Prostate gland (tissue), 2 donors: ENCODE data around the gene CEP131.

Source experiments
- POLR2A ChIP-seq: fragments of 450-650 bp; IDR thresholded peaks from one replicate; pipeline ENCODE4 v1.6.1; 2016; ENCODE audit warnings: antibody characterized with exemption, mild to moderate bottlenecking
- POLR2AphosphoS5 ChIP-seq: sonication (generic); formaldehyde crosslinking; IDR thresholded peaks from one replicate; pipeline ENCODE4 v1.6.1; 2017; ENCODE audit warnings: antibody characterized with exemption
- TF ChIP-seq, protein P1 (sequence below), 4 experiments: fragments of 200-600 bp in 2 of 4; fragments of 450-650 bp in 2 of 4; sonication (generic) in 2 of 4; IDR thresholded peaks; 1 replicate in 3 of 4; 2 replicates in 1 of 4; pipeline ENCODE4 v1.5.1; 2016 to 2019; ENCODE audit warnings: antibody characterized with exemption in 4 of 4, mild to moderate bottlenecking in 2 of 4, moderate library complexity in 2 of 4

DNA sequence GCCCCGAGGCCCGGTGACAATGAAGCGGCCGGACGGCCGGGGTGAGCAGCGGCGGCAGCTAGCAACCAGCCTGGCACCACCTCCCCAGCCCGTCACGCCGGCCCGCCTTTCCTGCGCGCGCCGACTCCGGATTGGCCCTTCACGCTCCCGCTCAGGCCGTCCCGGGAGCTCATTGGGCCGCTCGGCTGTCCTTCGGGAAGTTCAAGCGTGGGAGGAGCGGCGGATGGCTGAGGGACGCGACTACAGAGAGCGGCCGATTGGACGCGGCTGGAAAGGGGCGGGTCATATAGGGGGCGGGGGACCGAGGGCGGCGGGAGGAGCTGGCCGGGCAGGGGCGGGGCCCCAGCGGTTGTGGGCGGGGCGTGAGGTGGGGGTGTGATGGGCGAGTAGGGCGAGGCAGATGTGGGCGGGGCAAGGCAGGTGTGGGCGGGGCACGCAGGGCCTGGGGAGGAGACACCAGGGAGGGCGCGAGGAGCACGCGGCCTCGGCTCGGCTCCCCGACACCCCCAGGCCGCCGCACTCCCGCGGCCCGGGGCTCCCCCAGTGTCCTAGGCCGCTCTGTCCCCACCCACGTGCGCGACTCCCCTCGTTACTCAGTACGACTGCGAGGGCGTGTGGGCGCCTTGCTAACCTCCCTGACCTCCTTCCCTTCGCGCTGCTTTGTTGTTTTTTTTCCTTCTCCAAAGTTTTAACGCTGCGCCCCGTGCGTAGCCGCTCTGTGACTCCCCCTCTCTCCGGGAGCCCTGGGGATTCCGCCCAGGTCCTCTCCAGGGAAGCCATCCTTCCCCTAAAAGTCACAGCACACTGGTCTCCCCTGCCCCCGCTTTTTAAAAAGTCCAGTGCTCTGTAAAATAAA, at the start of gene CEP131:
- TF ChIP-seq, protein P1, sequence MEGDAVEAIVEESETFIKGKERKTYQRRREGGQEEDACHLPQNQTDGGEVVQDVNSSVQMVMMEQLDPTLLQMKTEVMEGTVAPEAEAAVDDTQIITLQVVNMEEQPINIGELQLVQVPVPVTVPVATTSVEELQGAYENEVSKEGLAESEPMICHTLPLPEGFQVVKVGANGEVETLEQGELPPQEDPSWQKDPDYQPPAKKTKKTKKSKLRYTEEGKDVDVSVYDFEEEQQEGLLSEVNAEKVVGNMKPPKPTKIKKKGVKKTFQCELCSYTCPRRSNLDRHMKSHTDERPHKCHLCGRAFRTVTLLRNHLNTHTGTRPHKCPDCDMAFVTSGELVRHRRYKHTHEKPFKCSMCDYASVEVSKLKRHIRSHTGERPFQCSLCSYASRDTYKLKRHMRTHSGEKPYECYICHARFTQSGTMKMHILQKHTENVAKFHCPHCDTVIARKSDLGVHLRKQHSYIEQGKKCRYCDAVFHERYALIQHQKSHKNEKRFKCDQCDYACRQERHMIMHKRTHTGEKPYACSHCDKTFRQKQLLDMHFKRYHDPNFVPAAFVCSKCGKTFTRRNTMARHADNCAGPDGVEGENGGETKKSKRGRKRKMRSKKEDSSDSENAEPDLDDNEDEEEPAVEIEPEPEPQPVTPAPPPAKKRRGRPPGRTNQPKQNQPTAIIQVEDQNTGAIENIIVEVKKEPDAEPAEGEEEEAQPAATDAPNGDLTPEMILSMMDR (IDR thresholded peaks at IDR 0.05): peak in 1 of 4 experiments; percentile 9
- TF ChIP-seq POLR2A (peak; percentile 9), POLR2AphosphoS5 (peak; percentile 93)
